SK-N-SH (cell line): Measurements from ENCODE around the gene MIA. TPM values are rescaled to one million over a fixed set of nuclear protein-coding genes. Genes with fewer than 3 reads are reported as not detected.

Experiments
- CTCF ChIA-PET: fragments of 300-600, 350-600 bp; formaldehyde crosslinking; extraction: SDS; loops from one replicate; lab custom pipeline; 2021; lab: Yijun Ruan, JAX
- POLR2A ChIA-PET: fragments of 350-600 bp; sonication (Branson Sonifier 250); formaldehyde crosslinking; extraction: SDS; loops from one replicate; lab custom pipeline; 2020; ENCODE audit warnings: antibody characterized with exemption, inconsistent platforms; lab: Yijun Ruan, JAX
- DNase-seq: peaks from one replicate; pipeline ENCODE4 v3.0.0; 2012
- H2AFZ ChIP-seq: fragments of 200-600 bp; sonication (generic); 2 replicates; pipeline ENCODE4 v1.8.1; 2016; ENCODE audit warnings: antibody characterized with exemption, mild to moderate bottlenecking, low read depth
- H3F3A ChIP-seq: fragments of 200-600 bp; sonication (generic); replicated peaks from 2 replicates; pipeline ENCODE3; 2016; ENCODE audit warnings: antibody characterized with exemption, mild to moderate bottlenecking; ENCODE audit not compliant: insufficient read depth
- H3K27ac ChIP-seq, 2 experiments: fragments of 200-500 bp in 1 of 2; fragments of 200-600 bp in 1 of 2; sonication (Bioruptor generic) in 1 of 2; sonication (generic), shearing (Covaris generic) in 1 of 2; 2 replicates each; pipeline versions ENCODE4 v1.5.1 to v1.6.1; 2014 to 2016; ENCODE audit warnings: low read depth in 2 of 2, inconsistent platforms in 1 of 2, low read length in 1 of 2, mild to moderate bottlenecking in 1 of 2, mixed read lengths in 1 of 2
- H3K27me3 ChIP-seq: fragments of 200-600 bp; sonication (generic), shearing (Covaris generic); 2 replicates; pipeline ENCODE4 v1.6.1; 2016; ENCODE audit warnings: mixed run types; ENCODE audit not compliant: insufficient read depth
- H3K36me3 ChIP-seq, 2 experiments: fragments of 200-500 bp in 1 of 2; fragments of 200-600 bp in 1 of 2; sonication (Bioruptor generic) in 1 of 2; sonication (generic) in 1 of 2; replicated peaks in 1 of 2; 2 replicates each; pipeline versions ENCODE3 to v1.5.1; 2014 to 2016; ENCODE audit warnings: low read length in 1 of 2, mild to moderate bottlenecking in 1 of 2; ENCODE audit not compliant: insufficient read depth in 2 of 2, control insufficient read depth in 1 of 2
- H3K4me1 ChIP-seq, 2 experiments: fragments of 200-500 bp in 1 of 2; fragments of 200-600 bp in 1 of 2; sonication (Bioruptor generic) in 1 of 2; sonication (generic), shearing (Covaris generic) in 1 of 2; 2 replicates each; pipeline versions ENCODE4 v1.5.1 to v1.6.1; 2014 to 2016; ENCODE audit warnings: low read depth in 1 of 2, low read length in 1 of 2, mixed run types in 1 of 2; ENCODE audit not compliant: insufficient read depth in 2 of 2, control insufficient read depth in 1 of 2
- H3K4me2 ChIP-seq: fragments of 200-600 bp; sonication (generic), shearing (Covaris generic); 2 replicates; pipeline ENCODE4 v1.6.1; 2017; ENCODE audit warnings: mixed run types
- H3K4me3 ChIP-seq, 2 experiments: fragments of 200-500 bp in 1 of 2; fragments of 200-600 bp in 1 of 2; sonication (Bioruptor generic) in 1 of 2; sonication (generic), shearing (Covaris generic) in 1 of 2; 2 replicates each; pipeline versions ENCODE4 v1.5.1 to v1.8.1; 2014 to 2016; ENCODE audit warnings: low read depth in 2 of 2, inconsistent platforms in 1 of 2, low read length in 1 of 2, mild to moderate bottlenecking in 1 of 2, mixed read lengths in 1 of 2, moderate library complexity in 1 of 2
- H3K79me2 ChIP-seq: fragments of 200-600 bp; sonication (generic); 2 replicates; pipeline ENCODE4 v1.8.1; 2017; ENCODE audit warnings: mild to moderate bottlenecking; ENCODE audit not compliant: insufficient read depth
- H3K9ac ChIP-seq: fragments of 200-600 bp; sonication (generic); 2 replicates; pipeline ENCODE4 v1.6.1; 2017; ENCODE audit warnings: mixed run types
- H3K9me2 ChIP-seq: fragments of 200-600 bp; sonication (generic); 2 replicates; pipeline ENCODE4 v1.6.1; 2017; ENCODE audit warnings: mixed run types
- H3K9me3 ChIP-seq: fragments of 200-600 bp; sonication (generic); 2 replicates; pipeline ENCODE4 v1.6.1; 2017; ENCODE audit warnings: mixed run types, mild to moderate bottlenecking, moderate library complexity
- H4K20me1 ChIP-seq: fragments of 200-600 bp; sonication (generic); 2 replicates; pipeline ENCODE4 v1.6.1; 2017; ENCODE audit warnings: mild to moderate bottlenecking, mixed run types; ENCODE audit not compliant: insufficient read depth
- CHD2 ChIP-seq: fragments of 150-350 bp; IDR thresholded peaks from 2 replicates; pipeline ENCODE4 v1.6.1; 2018; ENCODE audit warnings: low read length; ENCODE audit not compliant: partially characterized antibody
- ELF1 ChIP-seq: IDR thresholded peaks from 2 replicates; pipeline ENCODE4 v1.4.0; 2012
- EP300 ChIP-seq, 2 experiments: IDR thresholded peaks; 2 replicates each; pipeline versions ENCODE4 v1.4.0 to v1.6.1; 2012; ENCODE audit warnings: borderline replicate concordance in 1 of 2, low read depth in 1 of 2, low read length in 1 of 2
- EZH2phosphoT487 ChIP-seq: fragments of 200-600 bp; sonication (generic); IDR thresholded peaks from 2 replicates; pipeline ENCODE4 v1.6.1; 2017; ENCODE audit warnings: low read depth, mixed run types, mild to moderate bottlenecking, antibody characterized with exemption, moderate library complexity, borderline replicate concordance
- FOXJ3 ChIP-seq: sonication (generic); formaldehyde crosslinking; IDR thresholded peaks from 2 replicates; pipeline ENCODE4 v1.5.1; 2020; ENCODE audit warnings: mild to moderate bottlenecking, missing genetic modification reagents
- GABPA ChIP-seq: IDR thresholded peaks from 2 replicates; pipeline ENCODE4 v1.4.0; 2012; ENCODE audit warnings: low read depth, mild to moderate bottlenecking
- JUND ChIP-seq: IDR thresholded peaks from 2 replicates; pipeline ENCODE4 v1.4.0; 2012
- MEF2A ChIP-seq: IDR thresholded peaks from 2 replicates; pipeline ENCODE4 v1.4.0; 2012; ENCODE audit warnings: low read depth, borderline replicate concordance
- MXI1 ChIP-seq: IDR thresholded peaks from 2 replicates; pipeline ENCODE4 v1.6.1; 2012; ENCODE audit warnings: mild to moderate bottlenecking, low read depth, low read length, improper control_type of control experiment
- NRF1 ChIP-seq: IDR thresholded peaks from 2 replicates; pipeline ENCODE4 v1.6.1; 2012; ENCODE audit warnings: low read depth, mild to moderate bottlenecking, low read length
- POLR2AphosphoS5 ChIP-seq: IDR thresholded peaks from 2 replicates; pipeline ENCODE4 v1.6.1; 2012; ENCODE audit warnings: low read depth, low read length
- RFX5 ChIP-seq: IDR thresholded peaks from 2 replicates; pipeline ENCODE4 v1.6.1; 2012; ENCODE audit warnings: mild to moderate bottlenecking, improper control_type of control experiment, low read length
- SIN3A ChIP-seq: IDR thresholded peaks from 2 replicates; pipeline ENCODE4 v1.6.1; 2012; ENCODE audit warnings: low read depth, mild to moderate bottlenecking, low read length, moderate library complexity, borderline replicate concordance
- TAF1 ChIP-seq: IDR thresholded peaks from 2 replicates; pipeline ENCODE4 v1.6.1; 2012; ENCODE audit warnings: low read depth, mild to moderate bottlenecking, low read length, moderate library complexity, borderline replicate concordance
- TCF12 ChIP-seq: IDR thresholded peaks from 2 replicates; pipeline ENCODE4 v1.4.0; 2012
- TEAD4 ChIP-seq: IDR thresholded peaks from 2 replicates; pipeline ENCODE4 v1.4.0; 2012; ENCODE audit warnings: mild to moderate bottlenecking, borderline replicate concordance; ENCODE audit not compliant: insufficient read depth
- WGBS: methylation state at CpG from one replicate; pipeline ENCODE4 v1.1.6; 2017; ENCODE audit warnings: low lambda C conversion rate; 5-methylcytosine and 5-hydroxymethylcytosine counted together
- polyA plus RNA-seq, 3 experiments: library from polyadenylated mRNA; depleted of rRNA; stranded (reverse); fragments of >200 nt; gene quantifications; 2 replicates each; pipeline ENCODE4 v1.2.3, GENCODE V29; 2012
- TF ChIP-seq, protein P1 (sequence below): IDR thresholded peaks from 2 replicates; pipeline ENCODE4 v1.6.1; 2012; ENCODE audit warnings: mild to moderate bottlenecking, low read depth, low read length, moderate library complexity
- TF ChIP-seq, protein P2 (sequence below): IDR thresholded peaks from 2 replicates; pipeline ENCODE4 v1.4.0; 2012; ENCODE audit warnings: low read depth, borderline replicate concordance
- TF ChIP-seq, protein P3 (sequence below): fragments of 200-600 bp; sonication (generic); IDR thresholded peaks from 2 replicates; pipeline ENCODE4 v1.6.1; 2017; ENCODE audit warnings: antibody characterized with exemption, mild to moderate bottlenecking, moderate library complexity
- TF ChIP-seq, protein P4 (sequence below): IDR thresholded peaks from 2 replicates; pipeline ENCODE4 v1.4.0; 2012; ENCODE audit warnings: low read depth

The MIA gene
- polyA plus RNA-seq, 1 of the 3 experiments (the other 2 are of a cell fraction), result not detected

DNA sequence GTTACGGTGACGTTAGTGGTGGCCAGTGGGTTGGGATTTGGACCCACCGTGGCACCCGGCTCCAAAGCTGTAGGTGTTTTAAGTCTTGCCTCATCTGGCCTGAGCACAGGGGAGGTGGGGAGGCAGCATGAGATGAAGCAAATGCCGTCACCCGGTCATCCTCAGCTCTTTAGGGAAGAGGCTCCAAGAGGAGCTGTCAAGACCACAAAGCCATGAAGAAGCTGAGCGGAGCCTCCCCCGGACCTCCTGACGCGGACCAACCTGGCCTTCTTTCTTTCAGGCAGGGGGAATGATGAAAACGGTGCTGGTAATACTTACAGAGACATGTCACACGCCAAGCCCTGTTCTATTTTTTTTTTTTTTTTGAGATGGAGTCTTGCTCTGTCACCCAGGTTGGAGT lies 32.4 kb upstream of the MIA start:
- H3K27ac ChIP-seq, result no peak overlapping the region
- DNase-seq, result no peak
- H3K79me2 ChIP-seq, result no peaks in the 10 kb centered on the region; the same call in 1 of the 2 replicates
- no peaks in the 10 kb centered on the region for H3K27me3 ChIP-seq
- no peak overlapping the region for H3K4me3 ChIP-seq
- no peak overlapping the region for H2AFZ ChIP-seq
- H3K36me3 ChIP-seq, result peaks cover under 1 to 3% of the 10 kb centered on the region in 2 experiments
- ChIA-PET CTCF (interaction anchor here (0.8 to 3.3 kb wide), 3 partner anchors 64 to 108 kb away, joined by 3 to 10 read pairs (median 9); no protein-coding TSS in a partner anchor), POLR2A (interaction anchor here (0.8 kb wide), 1 partner anchor 60 kb away, joined by 3 read pairs; no protein-coding TSS in a partner anchor)
- H3K9me2 ChIP-seq, result no peaks in the 10 kb centered on the region
- H3K9me3 ChIP-seq, result no peaks in the 10 kb centered on the region
- H4K20me1 ChIP-seq, result no peaks in the 10 kb centered on the region
- 94% methylated on average over 8 of the region's 12 CpGs for WGBS
- no peaks in the 10 kb centered on the region for H3F3A ChIP-seq
- TF ChIP-seq TEAD4 (no peak), CHD2 (no peak), POLR2AphosphoS5 (no peak), MXI1 (no peak), ELF1 (no peak), MEF2A (no peak)
- TF ChIP-seq, protein P1, sequence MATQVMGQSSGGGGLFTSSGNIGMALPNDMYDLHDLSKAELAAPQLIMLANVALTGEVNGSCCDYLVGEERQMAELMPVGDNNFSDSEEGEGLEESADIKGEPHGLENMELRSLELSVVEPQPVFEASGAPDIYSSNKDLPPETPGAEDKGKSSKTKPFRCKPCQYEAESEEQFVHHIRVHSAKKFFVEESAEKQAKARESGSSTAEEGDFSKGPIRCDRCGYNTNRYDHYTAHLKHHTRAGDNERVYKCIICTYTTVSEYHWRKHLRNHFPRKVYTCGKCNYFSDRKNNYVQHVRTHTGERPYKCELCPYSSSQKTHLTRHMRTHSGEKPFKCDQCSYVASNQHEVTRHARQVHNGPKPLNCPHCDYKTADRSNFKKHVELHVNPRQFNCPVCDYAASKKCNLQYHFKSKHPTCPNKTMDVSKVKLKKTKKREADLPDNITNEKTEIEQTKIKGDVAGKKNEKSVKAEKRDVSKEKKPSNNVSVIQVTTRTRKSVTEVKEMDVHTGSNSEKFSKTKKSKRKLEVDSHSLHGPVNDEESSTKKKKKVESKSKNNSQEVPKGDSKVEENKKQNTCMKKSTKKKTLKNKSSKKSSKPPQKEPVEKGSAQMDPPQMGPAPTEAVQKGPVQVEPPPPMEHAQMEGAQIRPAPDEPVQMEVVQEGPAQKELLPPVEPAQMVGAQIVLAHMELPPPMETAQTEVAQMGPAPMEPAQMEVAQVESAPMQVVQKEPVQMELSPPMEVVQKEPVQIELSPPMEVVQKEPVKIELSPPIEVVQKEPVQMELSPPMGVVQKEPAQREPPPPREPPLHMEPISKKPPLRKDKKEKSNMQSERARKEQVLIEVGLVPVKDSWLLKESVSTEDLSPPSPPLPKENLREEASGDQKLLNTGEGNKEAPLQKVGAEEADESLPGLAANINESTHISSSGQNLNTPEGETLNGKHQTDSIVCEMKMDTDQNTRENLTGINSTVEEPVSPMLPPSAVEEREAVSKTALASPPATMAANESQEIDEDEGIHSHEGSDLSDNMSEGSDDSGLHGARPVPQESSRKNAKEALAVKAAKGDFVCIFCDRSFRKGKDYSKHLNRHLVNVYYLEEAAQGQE, result no peak
- TF ChIP-seq, protein P2, sequence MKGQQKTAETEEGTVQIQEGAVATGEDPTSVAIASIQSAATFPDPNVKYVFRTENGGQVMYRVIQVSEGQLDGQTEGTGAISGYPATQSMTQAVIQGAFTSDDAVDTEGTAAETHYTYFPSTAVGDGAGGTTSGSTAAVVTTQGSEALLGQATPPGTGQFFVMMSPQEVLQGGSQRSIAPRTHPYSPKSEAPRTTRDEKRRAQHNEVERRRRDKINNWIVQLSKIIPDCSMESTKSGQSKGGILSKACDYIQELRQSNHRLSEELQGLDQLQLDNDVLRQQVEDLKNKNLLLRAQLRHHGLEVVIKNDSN, result no peak
- TF ChIP-seq, protein P3, sequence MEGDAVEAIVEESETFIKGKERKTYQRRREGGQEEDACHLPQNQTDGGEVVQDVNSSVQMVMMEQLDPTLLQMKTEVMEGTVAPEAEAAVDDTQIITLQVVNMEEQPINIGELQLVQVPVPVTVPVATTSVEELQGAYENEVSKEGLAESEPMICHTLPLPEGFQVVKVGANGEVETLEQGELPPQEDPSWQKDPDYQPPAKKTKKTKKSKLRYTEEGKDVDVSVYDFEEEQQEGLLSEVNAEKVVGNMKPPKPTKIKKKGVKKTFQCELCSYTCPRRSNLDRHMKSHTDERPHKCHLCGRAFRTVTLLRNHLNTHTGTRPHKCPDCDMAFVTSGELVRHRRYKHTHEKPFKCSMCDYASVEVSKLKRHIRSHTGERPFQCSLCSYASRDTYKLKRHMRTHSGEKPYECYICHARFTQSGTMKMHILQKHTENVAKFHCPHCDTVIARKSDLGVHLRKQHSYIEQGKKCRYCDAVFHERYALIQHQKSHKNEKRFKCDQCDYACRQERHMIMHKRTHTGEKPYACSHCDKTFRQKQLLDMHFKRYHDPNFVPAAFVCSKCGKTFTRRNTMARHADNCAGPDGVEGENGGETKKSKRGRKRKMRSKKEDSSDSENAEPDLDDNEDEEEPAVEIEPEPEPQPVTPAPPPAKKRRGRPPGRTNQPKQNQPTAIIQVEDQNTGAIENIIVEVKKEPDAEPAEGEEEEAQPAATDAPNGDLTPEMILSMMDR, result no peak
- no peak overlapping the region for H3K9ac ChIP-seq
- no peak overlapping the region for H3K4me2 ChIP-seq
- 0 out of 4 replicates have a peak, but pooled peaks cover 0 to 4% of the 10 kb centered on the region in 2 experiments for H3K4me1 ChIP-seq

DNA sequence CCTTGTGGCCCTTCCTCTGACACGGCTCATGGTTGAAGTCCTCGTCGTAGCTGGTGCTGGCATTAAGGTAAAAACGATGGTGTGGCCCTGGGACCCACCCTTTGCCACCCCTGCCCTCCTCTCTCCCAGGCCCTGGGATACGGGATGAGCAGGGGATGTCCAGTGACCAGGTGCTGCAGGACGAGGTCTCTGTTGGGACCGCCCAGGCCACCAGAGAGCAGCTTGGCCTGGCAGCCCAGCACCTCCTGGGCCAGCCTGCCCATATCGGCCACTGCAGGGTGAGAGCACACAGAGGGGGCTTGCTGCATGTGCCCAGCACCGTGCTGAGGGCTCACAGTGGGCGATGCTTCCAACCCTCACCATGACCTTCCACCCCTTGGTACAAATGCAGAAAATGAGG lies 31.4 kb upstream of the MIA start:
- no peaks in the 10 kb centered on the region for H4K20me1 ChIP-seq
- no peak overlapping the region for H2AFZ ChIP-seq
- H3K4me2 ChIP-seq, result no peak overlapping the region
- no peaks in the 10 kb centered on the region for H3K36me3 ChIP-seq
- no peaks in the 10 kb centered on the region for H3K27me3 ChIP-seq
- CTCF ChIA-PET, result interaction anchor here (1.3 to 3.3 kb wide), 2 partner anchors 76 to 81 kb away, joined by 3 to 10 read pairs; no protein-coding TSS in a partner anchor
- H3K9me3 ChIP-seq, result no peaks in the 10 kb centered on the region
- 100% methylated on average over 4 of the region's 10 CpGs for WGBS
- H3K9ac ChIP-seq, result no peak overlapping the region
- H3K79me2 ChIP-seq, result peaks cover 2% of the 10 kb centered on the region
- no peaks in the 10 kb centered on the region for H3F3A ChIP-seq
- H3K9me2 ChIP-seq, result no peaks in the 10 kb centered on the region
- peaks cover 3 to 4% of the 10 kb centered on the region in 2 experiments; a peak in 1 of 4 replicates for H3K4me1 ChIP-seq
- H3K4me3 ChIP-seq, result no peak overlapping the region
- no peak for DNase-seq
- POLR2A ChIA-PET, result interaction anchor here (0.7 to 1.2 kb wide), 2 partner anchors 17 to 23 kb away, joined by 3 to 8 read pairs; no protein-coding TSS in a partner anchor
- no peak overlapping the region for H3K27ac ChIP-seq
- no peak for TF ChIP-seq TAF1
- no peak for TF ChIP-seq GABPA
- TF ChIP-seq TCF12, result no peak
- no peak for TF ChIP-seq JUND
- no peak for TF ChIP-seq TEAD4
- no peak for TF ChIP-seq EP300 (IDR thresholded peaks at IDR 0.05; ENCODE audit: borderline replicate concordance in 1 of 2, low read depth in 1 of 2, low read length in 1 of 2)
- TF ChIP-seq RFX5, result no peak
- no peak for TF ChIP-seq FOXJ3
- no peak for TF ChIP-seq MXI1
- no peak for TF ChIP-seq SIN3A
- TF ChIP-seq NRF1, result no peak
- TF ChIP-seq EZH2phosphoT487, result no peak
- TF ChIP-seq, protein P4, sequence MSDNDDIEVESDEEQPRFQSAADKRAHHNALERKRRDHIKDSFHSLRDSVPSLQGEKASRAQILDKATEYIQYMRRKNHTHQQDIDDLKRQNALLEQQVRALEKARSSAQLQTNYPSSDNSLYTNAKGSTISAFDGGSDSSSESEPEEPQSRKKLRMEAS, result no peak
